WTC11 (cell line): ENCODE data around the gene ADAM33. TPM values are rescaled to one million over a fixed set of nuclear protein-coding genes. Genes with fewer than 3 reads are reported as not detected.
A peak's percentile ranks its signal among the peaks of the same experiment; 100 is the strongest.

ENCODE experiments used
- ATAC-seq: fragments of 200-7000 bp; cut with Tn5 transposase; 2 replicates; pipeline ENCODE4 v1.10.0; 2021; ENCODE audit warnings: mild to moderate bottlenecking, moderate library complexity
- CTCF ChIA-PET: fragments of 300-600 bp; sonication (Branson Sonifier 250); formaldehyde crosslinking; loops from one replicate; lab custom pipeline; 2021; ENCODE audit warnings: antibody characterized with exemption; lab: Charles Lee
- POLR2A ChIA-PET: fragments of 350-600 bp; sonication (Branson Sonifier 250); formaldehyde crosslinking; loops from one replicate; lab custom pipeline; 2021; ENCODE audit warnings: antibody characterized with exemption; lab: Charles Lee
- DNase-seq: peaks from one replicate; pipeline ENCODE4 v3.0.0; 2021; ENCODE audit warnings: low spot score
- H3K27ac Mint-ChIP-seq: 2 replicates; pipeline ENCODE4 v1.8.0; 2021; ENCODE audit warnings: mixed read lengths
- H3K27me3 Mint-ChIP-seq: 2 replicates; pipeline ENCODE4 v1.8.0; 2021; ENCODE audit warnings: low read depth, mild to moderate bottlenecking, moderate library complexity, mixed read lengths
- H3K36me3 Mint-ChIP-seq: 2 replicates; pipeline ENCODE4 v1.8.0; 2021; ENCODE audit warnings: mixed read lengths
- H3K4me1 Mint-ChIP-seq: 2 replicates; pipeline ENCODE4 v1.8.0; 2022; ENCODE audit warnings: mixed read lengths
- H3K4me3 Mint-ChIP-seq: 2 replicates; pipeline ENCODE4 v1.8.0; 2021; ENCODE audit warnings: mild to moderate bottlenecking, moderate library complexity, mixed read lengths
- H3K9me3 Mint-ChIP-seq: 2 replicates; pipeline ENCODE4 v1.8.0; 2021; ENCODE audit warnings: mixed read lengths
- ATF1 ChIP-seq: sonication (generic); formaldehyde crosslinking; IDR thresholded peaks from 2 replicates; pipeline ENCODE4 v1.8.1; 2023; ENCODE audit warnings: mild to moderate bottlenecking, moderate library complexity, missing genetic modification reagents
- ETV6 ChIP-seq: sonication (generic); formaldehyde crosslinking; IDR thresholded peaks from 2 replicates; pipeline ENCODE4 v1.8.1; 2022; ENCODE audit warnings: mild to moderate bottlenecking, missing genetic modification reagents
- KAT7 ChIP-seq: sonication (generic); formaldehyde crosslinking; IDR thresholded peaks from 2 replicates; pipeline ENCODE4 v1.8.1; 2023; ENCODE audit warnings: missing genetic modification reagents, mild to moderate bottlenecking, borderline replicate concordance
- NFYB ChIP-seq: sonication (generic); formaldehyde crosslinking; conservative IDR thresholded peaks from 2 replicates; pipeline ENCODE4 v1.8.0; 2022; ENCODE audit warnings: low read depth, missing genetic modification reagents
- OVOL2 ChIP-seq: fragments of 250-450 bp; sonication (Bioruptor Pico); IDR thresholded peaks from 2 replicates; pipeline ENCODE4 v1.9.0; 2021; ENCODE audit warnings: mild to moderate bottlenecking, borderline replicate concordance
- PRRX2 ChIP-seq: fragments of 250-450 bp; sonication (Bioruptor Pico); IDR thresholded peaks from 2 replicates; pipeline ENCODE4 v1.8.0; 2021; ENCODE audit warnings: mild to moderate bottlenecking
- RELA ChIP-seq: sonication (generic); formaldehyde crosslinking; IDR thresholded peaks from 2 replicates; pipeline ENCODE4 v1.8.1; 2022; ENCODE audit warnings: missing genetic modification reagents, mild to moderate bottlenecking, borderline replicate concordance
- SOX15 ChIP-seq: fragments of 250-450 bp; sonication (Bioruptor Pico); IDR thresholded peaks from 2 replicates; pipeline ENCODE4 v1.9.0; 2021; ENCODE audit warnings: mild to moderate bottlenecking
- TEAD1 ChIP-seq: sonication (generic); formaldehyde crosslinking; IDR thresholded peaks from 2 replicates; pipeline ENCODE4 v1.8.0; 2022; ENCODE audit warnings: mild to moderate bottlenecking, missing genetic modification reagents
- ZNF121 ChIP-seq: sonication (generic); formaldehyde crosslinking; IDR thresholded peaks from 2 replicates; pipeline ENCODE4 v1.8.0; 2023; ENCODE audit warnings: missing genetic modification reagents
- ZNF416 ChIP-seq: fragments of 250-450 bp; sonication (Bioruptor Pico); IDR thresholded peaks from 2 replicates; pipeline ENCODE4 v1.9.0; 2021; ENCODE audit warnings: mild to moderate bottlenecking, inconsistent platforms
- total RNA-seq: library from RNA; stranded (reverse); gene quantifications from 3 replicates; pipeline ENCODE4 v1.2.3, GENCODE V29; 2021
- TF ChIP-seq, protein P1 (sequence below): fragments of 250-450 bp; sonication (Bioruptor Pico); IDR thresholded peaks from 2 replicates; pipeline ENCODE4 v1.9.0; 2021; ENCODE audit warnings: moderate library complexity, mild to moderate bottlenecking, inconsistent platforms, borderline replicate concordance
- TF ChIP-seq, protein P2 (sequence below): sonication (generic); formaldehyde crosslinking; IDR thresholded peaks from 2 replicates; pipeline ENCODE4 v1.8.1; 2022; ENCODE audit warnings: mild to moderate bottlenecking, missing genetic modification reagents, moderate library complexity, borderline replicate concordance
- TF ChIP-seq, protein P3 (sequence below): sonication (generic); formaldehyde crosslinking; IDR thresholded peaks from 2 replicates; pipeline ENCODE4 v1.8.0; 2023; ENCODE audit warnings: missing genetic modification reagents
- TF ChIP-seq, protein P4 (sequence below): sonication (generic); formaldehyde crosslinking; IDR thresholded peaks from 2 replicates; pipeline ENCODE4 v1.8.1; 2023; ENCODE audit warnings: mild to moderate bottlenecking, missing genetic modification reagents, moderate library complexity
- TF ChIP-seq, protein P5 (sequence below): sonication (generic); formaldehyde crosslinking; IDR thresholded peaks from 2 replicates; pipeline ENCODE4 v1.8.1; 2023; ENCODE audit warnings: mild to moderate bottlenecking, missing genetic modification reagents, borderline replicate concordance
- TF ChIP-seq, protein P6 (sequence below): fragments of 250-450 bp; sonication (Bioruptor Pico); IDR thresholded peaks from 2 replicates; pipeline ENCODE4 v1.9.0; 2021; ENCODE audit warnings: mild to moderate bottlenecking

Gene ADAM33
- total RNA-seq, 1 experiment from 2014 or later = 5.3 TPM

DNA sequence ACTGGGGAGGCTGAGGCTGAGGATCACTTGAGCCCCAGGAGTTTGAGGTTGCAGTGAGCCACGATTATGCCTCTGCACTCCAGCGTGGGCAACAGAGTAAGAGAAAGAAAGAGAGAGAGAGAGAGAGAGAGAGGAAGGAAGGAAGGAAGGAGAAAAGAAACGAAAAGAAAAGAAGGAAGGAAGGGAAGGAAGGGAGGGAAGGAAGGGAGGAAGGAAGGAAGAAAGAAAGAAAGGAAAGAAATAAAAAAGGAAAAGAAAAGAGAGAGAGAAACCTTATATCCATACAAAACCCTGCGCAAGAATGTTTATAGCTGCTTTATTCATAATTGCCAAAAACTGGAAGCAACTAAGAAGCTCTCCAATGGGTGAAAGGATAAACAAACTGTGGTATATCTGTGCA lies 42.5 kb upstream of the ADAM33 start (continued):
- TF ChIP-seq, protein P1, sequence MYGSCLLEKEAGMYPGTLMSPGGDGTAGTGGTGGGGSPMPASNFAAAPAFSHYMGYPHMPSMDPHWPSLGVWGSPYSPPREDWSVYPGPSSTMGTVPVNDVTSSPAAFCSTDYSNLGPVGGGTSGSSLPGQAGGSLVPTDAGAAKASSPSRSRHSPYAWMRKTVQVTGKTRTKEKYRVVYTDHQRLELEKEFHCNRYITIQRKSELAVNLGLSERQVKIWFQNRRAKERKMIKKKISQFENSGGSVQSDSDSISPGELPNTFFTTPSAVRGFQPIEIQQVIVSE (CRISPR knock-in tag) = no peak
- TF ChIP-seq, protein P2, sequence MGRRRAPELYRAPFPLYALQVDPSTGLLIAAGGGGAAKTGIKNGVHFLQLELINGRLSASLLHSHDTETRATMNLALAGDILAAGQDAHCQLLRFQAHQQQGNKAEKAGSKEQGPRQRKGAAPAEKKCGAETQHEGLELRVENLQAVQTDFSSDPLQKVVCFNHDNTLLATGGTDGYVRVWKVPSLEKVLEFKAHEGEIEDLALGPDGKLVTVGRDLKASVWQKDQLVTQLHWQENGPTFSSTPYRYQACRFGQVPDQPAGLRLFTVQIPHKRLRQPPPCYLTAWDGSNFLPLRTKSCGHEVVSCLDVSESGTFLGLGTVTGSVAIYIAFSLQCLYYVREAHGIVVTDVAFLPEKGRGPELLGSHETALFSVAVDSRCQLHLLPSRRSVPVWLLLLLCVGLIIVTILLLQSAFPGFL (CRISPR knock-in tag) = no peak
- TF ChIP-seq, protein P3, sequence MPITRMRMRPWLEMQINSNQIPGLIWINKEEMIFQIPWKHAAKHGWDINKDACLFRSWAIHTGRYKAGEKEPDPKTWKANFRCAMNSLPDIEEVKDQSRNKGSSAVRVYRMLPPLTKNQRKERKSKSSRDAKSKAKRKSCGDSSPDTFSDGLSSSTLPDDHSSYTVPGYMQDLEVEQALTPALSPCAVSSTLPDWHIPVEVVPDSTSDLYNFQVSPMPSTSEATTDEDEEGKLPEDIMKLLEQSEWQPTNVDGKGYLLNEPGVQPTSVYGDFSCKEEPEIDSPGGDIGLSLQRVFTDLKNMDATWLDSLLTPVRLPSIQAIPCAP = no peak
- no peak for TF ChIP-seq OVOL2
- TF ChIP-seq, protein P4, sequence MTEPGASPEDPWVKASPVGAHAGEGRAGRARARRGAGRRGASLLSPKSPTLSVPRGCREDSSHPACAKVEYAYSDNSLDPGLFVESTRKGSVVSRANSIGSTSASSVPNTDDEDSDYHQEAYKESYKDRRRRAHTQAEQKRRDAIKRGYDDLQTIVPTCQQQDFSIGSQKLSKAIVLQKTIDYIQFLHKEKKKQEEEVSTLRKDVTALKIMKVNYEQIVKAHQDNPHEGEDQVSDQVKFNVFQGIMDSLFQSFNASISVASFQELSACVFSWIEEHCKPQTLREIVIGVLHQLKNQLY (CRISPR knock-in tag) = no peak
- no peak for TF ChIP-seq ZNF416 (CRISPR knock-in tag)
- no peak for TF ChIP-seq ETV6
- TF ChIP-seq TEAD1 (CRISPR knock-in tag) = no peak
- TF ChIP-seq PRRX2 (CRISPR knock-in tag) = no peak
- TF ChIP-seq KAT7 = no peak

DNA sequence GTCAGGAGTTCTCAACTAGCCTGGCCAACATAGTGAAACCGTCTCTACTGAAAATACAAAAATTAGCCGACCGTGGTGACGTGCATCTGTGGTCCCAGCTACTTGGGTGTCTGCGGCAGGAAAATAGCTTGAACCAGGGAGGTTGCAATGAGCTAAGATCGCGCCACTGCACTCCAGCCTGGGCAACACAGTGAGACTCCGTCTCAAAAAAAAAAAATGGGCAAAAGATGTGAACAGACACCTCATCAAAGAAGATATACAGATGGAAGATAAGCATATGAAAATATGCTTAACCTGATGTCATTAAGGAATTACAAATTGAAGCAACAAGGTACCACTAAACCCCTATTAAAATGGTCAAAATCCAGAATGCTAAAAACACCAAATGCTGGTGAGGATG lies 41.5 kb upstream of the ADAM33 start:
- Mint-ChIP-seq H3K9me3 (peaks cover 4% of the 10 kb centered on the region; the same call in 1 of the 2 replicates), H3K4me1 (peaks cover 15% of the 10 kb centered on the region), H3K27me3 (peaks cover 15% of the 10 kb centered on the region), H3K36me3 (no peaks in the 10 kb centered on the region), H3K27ac (no peak overlapping the region)
- ATAC-seq (no peak), DNase-seq (no peak)
- ChIA-PET CTCF (interaction anchor here (1.2 to 3.5 kb wide), 2 partner anchors 13 to 15 kb away, joined by 3 to 13 read pairs; no protein-coding TSS in a partner anchor), POLR2A (no interaction called here)
- TF ChIP-seq SOX15 (CRISPR knock-in tag) = no peak
- no peak for TF ChIP-seq NFYB (CRISPR knock-in tag)
- TF ChIP-seq ZNF121 (CRISPR knock-in tag) = peak; percentile 69; the same call in 1 of the 2 replicates
- TF ChIP-seq RELA (CRISPR knock-in tag) = no peak
- TF ChIP-seq, protein P5, sequence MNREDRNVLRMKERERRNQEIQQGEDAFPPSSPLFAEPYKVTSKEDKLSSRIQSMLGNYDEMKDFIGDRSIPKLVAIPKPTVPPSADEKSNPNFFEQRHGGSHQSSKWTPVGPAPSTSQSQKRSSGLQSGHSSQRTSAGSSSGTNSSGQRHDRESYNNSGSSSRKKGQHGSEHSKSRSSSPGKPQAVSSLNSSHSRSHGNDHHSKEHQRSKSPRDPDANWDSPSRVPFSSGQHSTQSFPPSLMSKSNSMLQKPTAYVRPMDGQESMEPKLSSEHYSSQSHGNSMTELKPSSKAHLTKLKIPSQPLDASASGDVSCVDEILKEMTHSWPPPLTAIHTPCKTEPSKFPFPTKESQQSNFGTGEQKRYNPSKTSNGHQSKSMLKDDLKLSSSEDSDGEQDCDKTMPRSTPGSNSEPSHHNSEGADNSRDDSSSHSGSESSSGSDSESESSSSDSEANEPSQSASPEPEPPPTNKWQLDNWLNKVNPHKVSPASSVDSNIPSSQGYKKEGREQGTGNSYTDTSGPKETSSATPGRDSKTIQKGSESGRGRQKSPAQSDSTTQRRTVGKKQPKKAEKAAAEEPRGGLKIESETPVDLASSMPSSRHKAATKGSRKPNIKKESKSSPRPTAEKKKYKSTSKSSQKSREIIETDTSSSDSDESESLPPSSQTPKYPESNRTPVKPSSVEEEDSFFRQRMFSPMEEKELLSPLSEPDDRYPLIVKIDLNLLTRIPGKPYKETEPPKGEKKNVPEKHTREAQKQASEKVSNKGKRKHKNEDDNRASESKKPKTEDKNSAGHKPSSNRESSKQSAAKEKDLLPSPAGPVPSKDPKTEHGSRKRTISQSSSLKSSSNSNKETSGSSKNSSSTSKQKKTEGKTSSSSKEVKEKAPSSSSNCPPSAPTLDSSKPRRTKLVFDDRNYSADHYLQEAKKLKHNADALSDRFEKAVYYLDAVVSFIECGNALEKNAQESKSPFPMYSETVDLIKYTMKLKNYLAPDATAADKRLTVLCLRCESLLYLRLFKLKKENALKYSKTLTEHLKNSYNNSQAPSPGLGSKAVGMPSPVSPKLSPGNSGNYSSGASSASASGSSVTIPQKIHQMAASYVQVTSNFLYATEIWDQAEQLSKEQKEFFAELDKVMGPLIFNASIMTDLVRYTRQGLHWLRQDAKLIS (CRISPR knock-in tag) = no peak
- TF ChIP-seq TEAD1 (CRISPR knock-in tag) = no peak
- no peak for TF ChIP-seq ATF1 (CRISPR knock-in tag)
- TF ChIP-seq, protein P6, sequence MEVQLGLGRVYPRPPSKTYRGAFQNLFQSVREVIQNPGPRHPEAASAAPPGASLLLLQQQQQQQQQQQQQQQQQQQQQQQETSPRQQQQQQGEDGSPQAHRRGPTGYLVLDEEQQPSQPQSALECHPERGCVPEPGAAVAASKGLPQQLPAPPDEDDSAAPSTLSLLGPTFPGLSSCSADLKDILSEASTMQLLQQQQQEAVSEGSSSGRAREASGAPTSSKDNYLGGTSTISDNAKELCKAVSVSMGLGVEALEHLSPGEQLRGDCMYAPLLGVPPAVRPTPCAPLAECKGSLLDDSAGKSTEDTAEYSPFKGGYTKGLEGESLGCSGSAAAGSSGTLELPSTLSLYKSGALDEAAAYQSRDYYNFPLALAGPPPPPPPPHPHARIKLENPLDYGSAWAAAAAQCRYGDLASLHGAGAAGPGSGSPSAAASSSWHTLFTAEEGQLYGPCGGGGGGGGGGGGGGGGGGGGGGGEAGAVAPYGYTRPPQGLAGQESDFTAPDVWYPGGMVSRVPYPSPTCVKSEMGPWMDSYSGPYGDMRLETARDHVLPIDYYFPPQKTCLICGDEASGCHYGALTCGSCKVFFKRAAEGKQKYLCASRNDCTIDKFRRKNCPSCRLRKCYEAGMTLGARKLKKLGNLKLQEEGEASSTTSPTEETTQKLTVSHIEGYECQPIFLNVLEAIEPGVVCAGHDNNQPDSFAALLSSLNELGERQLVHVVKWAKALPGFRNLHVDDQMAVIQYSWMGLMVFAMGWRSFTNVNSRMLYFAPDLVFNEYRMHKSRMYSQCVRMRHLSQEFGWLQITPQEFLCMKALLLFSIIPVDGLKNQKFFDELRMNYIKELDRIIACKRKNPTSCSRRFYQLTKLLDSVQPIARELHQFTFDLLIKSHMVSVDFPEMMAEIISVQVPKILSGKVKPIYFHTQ (CRISPR knock-in tag) = no peak
- TF ChIP-seq, all 79 proteins: peak for 1
- H3K4me3 Mint-ChIP-seq = no peak overlapping the region
